HG02571 (cell line): Measurements from ENCODE around the gene SPI1.

Experiments
- ATAC-seq: cut with Tn5 transposase; IDR thresholded peaks from one replicate; pipeline ENCODE4 v1.9.1; 2021; ENCODE audit warnings: mild to moderate bottlenecking, moderate library complexity; ENCODE audit not compliant: unreplicated experiment

SPI1 gene

DNA sequence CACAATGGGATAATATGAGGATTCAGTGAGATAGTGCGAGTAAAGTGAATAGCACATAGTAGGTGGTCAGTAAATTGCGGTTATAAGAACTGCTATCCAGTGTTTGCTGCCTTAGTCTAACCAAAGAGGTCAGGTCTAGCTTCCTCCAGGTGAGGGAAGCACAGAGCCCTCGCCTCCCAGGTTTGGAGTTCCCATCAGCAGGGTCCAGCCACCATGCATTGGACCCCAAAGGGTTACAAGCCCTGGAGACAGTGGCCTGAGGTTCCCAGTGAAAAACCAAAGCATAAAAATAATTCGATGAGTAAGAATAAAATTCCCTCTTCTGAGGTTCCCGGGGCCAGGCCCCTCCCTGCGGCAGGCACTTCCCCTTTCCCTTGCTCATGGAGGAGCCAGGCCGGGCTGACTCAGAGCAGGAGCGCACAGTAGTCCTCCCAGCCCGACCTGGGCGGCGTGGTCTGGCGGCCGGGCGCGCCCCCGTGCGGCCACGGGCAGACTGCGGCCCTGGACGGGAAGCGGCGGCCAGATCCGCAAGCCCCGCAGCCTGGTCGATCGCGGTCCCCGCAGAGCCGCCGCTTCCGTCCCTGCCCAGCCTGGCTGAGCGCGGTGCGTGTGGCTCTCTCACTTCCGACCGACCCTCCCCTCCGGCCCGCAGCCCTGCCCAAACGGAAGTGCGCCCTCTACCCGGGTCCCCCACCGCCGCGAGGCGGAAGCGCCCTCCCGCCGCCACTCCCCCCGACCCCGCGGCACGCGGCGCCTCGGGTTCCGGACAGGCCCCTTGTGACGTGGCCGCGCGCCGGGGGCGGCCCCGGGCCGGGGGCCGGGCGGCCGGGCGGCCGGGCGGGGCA, 29.6 kb upstream of the SPI1 start, which contains the start of gene SLC39A13:
Gene SLC39A13, plus strand, starts transcription at position 845 of the 845 bp plus-strand sequence. CDS start 1,505 bp downstream, outside the sequence.
- ATAC-seq = peak; percentile 80

DNA sequence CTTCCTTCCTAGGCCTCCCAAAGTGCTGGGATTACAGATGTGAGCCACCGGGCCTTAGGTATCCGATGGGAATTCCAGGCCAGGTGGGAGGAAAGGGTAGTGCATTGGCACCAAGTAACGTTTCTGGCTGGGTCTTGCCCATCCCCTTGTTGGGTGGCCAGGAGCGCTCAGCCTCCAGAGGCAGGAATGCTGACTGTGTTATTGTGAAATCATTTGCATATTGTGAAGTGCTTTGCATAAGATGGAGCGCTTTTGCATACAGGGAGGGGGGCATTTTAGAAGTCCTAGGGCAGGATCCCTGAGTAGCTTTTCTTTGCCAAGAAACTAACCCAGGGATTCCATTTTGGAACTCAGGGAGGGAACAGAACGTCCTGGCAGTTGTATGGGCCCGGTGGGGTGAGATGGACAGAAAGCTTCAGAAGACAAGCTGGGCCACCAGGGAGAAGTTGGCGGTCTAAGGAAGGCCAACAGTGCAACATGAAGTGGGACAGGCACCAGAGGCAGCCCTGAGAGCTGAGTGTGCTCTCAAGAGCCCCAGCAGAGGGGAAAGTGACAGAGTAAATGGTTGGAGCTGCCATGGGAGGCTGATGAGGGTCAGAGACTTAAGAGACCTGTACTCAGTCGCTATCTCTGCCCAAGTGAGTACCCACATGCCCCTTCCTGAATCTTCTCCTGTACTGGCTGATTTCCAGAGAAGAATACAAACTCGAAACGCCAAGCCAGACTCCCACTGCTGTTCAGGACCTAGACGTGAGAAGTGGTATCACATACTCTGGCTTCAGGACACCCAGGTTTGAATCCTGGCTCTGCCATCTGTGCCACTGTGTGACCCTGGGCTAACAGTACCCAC, 28.8 kb upstream of the SPI1 start:
- ATAC-seq = no peak

DNA sequence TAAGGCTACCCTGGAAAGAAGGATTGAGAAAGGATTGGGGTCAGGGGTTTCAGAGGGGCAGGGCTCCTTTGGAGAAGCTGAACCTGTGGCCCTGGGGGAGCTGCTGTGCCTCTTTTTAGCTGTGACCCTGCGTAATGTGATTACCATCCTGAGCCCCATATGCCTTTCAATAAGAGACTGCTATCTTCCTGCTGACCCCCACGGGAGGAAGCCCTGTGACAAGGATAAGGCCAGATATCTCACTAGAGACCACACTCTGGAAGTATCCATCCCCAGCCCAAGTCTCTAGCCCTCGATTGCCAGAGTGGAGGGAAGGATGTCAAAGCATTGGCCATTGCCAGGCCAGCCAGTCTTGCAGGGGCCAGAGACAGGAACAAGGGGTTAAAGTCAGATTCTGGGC, 25.2 kb upstream of the SPI1 start:
- no peak for ATAC-seq

DNA sequence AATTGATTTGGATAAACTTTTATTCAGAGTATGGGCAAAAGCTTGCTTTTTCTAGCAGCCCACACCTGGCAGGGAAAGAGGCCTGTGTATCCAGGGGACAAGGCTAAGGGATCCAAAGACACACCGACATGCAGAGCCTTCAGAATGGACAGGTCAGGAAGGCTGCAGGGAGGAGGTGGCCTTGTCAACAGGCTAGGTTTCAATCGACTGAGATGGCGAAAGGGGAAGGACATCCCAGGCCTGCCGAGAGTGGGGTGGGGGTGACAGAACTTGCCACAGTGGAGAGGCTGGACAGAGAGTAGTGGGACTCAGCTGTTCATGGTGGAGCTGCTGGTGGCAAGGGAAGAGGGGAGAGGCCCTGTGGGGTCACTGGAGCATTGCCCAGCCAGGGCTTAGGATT, 24.8 kb upstream of the SPI1 start:
- no peak for ATAC-seq

DNA sequence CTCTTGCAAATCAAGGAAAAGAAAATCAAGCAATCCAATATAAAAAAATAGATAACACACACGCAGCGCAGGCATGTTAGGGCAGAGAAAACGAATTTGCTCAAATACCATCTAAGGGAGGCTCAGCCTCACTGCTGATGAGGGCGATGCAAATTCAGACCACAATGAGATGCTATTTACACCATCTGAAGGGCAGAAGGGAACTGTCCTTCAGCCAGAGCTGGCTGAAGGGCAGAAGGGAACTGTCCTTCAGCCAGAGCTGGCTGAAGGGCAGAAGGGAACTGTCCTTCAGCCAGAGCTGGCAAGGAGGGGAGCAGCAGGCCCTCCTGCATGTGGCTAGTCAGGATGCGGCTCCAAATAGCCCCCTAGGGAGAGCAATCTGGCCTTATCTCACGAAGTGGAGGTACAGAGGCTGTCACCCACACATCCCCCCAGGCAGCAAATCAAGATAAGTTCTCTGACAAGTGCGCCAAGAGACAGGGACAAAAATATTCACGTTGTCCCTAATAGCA, 22.5 kb upstream of the SPI1 start:
- peak; percentile 63 for ATAC-seq

DNA sequence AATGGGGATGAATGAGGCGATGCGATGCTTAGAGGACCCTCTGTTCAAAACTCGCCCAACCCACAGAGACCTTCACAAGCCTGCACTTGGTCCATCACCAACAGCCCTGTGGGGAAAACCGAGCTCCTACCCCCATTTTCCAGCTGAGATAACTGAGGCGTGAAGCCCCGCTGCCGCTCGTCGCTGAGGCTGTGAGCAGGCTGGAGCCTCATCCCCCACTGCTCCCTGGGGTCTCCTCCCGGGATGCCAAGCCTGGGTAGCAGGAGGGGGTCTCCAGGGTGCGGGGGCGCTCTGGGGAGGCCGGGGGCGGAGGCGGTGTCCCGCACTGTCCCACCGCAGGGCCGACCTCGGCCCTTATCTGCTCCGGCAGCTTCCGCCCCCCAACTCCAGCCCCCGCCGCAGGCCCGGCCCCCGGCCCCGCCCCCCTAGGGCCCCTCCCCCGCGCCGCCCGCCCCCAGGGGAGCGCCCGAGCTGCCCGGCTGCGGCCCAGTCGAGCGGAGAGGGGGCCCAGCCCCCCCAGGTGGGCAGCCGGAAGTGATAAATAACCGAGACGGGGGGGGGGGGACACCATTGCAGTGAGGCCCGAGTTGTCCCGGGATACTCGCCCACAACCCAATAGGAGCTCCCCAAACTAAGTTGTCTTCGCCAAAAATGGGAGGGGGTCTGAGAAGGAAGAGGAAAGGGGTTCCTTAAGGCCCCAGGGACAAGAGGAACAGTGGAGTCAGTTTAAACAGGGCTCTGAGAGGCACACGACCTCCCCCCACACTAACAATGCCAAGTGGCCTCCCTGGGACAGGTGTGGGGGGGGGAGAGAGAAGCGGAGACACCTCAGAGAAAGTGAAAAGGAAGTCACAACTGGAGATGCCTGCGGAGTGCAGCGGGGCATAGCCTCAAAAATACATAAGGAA, 21.8 kb upstream of the SPI1 start:
- peak; percentile 54 for ATAC-seq

DNA sequence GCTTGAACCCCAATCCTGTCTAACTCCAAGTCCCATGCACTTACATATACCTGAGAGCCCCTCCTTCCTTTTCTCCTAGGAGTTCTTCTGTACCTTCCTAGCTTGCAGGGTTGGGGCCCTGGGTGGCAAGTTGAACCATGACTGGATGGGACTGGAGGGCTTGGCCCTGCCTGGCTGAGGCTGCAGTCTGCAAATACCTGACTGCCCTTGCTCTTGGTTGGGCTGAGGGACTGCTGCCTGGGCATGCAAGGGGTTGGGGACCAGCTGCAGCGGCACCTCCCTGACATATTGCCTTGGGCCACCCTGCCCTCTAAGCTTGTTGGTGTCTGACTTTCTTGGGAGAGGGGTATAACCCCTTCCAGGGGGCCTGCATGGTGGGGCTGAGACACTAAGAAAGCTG, 20.2 kb upstream of the SPI1 start:
- no peak for ATAC-seq

DNA sequence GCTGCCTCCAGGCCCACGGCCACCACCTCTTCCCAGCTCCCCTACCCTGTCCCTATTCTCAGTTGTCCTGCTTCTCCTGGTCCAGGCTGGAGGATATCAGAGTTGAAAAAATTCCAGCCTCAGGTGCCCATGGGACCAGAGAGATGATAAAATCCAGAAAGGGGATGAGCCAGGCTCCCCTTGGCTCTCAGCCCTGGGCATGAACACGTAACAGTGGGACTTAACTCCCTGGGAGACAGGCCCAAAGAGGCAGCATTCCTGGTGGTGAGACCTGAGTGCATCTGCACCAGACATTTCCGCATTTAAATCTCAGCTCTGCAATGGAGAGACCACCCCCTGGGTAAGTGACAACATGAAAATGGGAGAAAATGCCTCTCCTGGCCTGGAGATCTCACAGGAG, 19.7 kb upstream of the SPI1 start:
- ATAC-seq = no peak

DNA sequence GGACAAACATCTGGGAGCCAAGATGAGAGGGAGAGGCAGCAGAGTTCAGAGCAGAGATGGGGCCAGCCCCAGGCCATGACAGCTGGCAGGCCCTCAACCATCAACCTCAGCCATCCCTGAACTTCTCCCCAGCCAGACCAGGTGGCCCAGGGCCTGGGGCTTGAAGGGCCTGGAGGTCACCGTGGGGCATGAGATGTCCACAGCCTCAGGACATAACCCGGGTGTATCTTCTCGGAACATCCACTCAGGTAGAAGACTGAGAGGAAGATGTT, 17.6 kb upstream of the SPI1 start:
- no peak for ATAC-seq

DNA sequence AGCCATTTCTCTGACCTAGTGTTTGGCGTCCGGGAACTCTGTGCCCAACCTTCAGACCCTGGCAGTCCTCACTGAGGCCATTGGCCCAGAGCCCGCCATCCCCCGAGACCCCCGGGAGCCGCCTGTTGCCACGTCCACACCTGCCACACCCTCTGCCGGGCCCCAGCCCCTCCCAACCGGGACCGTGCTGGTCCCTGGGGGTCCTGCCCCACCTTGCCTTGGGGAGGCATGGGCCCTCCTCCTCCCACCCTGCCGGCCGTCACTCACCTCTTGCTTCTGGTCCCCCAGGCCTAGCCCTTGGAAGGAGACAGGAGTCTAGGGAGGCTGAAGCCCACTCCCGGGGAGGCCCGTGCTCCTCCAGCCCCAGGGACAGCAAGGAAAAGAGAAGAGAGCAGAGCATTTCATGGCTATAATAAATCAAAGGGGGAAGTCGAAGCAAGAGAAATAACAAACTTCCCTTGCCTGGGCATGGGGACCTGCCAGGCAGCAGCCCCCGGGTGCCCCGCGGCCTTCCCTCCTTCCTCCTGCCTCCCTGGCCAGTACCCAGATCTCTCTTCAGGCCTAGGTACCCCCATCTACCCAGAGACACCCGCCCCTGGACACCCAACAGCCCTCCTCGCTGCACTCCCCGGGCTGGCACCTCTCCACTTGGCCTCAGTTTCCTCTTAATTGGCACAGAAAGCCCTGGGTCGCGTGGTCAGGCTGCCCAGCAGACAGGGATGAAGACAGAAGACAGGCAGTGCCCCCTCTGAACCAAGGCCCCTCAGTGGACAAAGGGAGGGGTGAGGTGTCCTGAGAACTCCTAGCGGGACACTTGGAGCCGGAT, 17.1 kb upstream of the SPI1 start:
- no peak for ATAC-seq

DNA sequence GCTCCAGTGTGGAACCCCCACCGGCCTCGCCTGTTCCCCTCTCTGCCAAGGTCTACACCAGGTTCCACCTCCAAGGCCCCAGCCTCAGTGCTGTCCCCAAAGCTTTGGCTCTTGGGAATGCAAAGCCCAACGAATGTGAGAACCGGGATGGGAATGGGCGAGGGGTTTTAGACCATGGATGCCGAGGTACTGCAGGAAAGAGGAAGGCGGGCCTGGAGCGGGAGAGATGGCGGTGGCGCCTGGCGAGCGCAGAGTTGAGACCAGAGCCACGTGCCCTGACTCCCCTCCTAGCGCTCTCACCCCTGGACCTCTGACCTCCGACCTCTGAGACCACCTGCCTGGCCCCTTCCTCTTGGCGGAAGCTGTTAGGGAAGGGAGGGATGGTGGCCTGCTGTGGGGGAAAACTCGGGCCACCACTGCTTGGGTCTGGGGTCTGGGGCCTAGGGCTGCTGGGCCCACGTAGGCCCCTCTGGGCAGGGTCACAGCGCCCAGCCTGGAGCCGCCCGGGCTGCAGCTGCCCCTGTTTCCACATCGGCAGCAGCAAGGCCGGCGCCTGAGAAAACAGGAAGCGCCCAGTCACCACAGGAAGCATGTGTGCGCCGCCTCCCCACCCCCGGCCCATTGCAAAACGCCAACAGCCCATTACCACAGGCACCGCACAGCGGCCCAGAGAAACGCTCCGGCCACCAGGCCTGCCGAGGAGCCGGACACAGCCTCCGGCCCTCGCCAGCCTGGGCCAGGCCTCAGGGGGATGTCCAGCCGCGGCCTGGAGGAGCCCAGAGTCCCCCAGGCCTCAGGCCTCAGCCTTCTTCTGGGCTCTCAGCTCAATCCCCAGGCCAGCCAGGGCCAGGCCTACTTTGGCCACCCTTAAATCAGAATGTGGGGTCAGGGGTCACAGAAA, 16.2 kb upstream of the SPI1 start:
- no peak for ATAC-seq

DNA sequence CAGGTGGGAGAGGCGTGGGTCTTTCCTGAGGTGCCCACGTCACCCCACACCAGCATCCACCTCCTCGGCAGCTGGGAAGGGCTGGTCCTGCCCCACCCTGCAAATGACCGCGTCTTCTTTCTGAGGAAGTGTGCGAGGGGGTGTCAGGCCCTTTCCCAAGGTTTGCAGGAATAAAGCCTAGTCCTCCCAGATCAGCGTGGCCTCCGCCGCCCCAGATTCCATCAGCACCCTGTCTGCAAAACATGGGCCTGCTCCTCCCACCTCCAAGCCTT, 15.6 kb upstream of the SPI1 start:
- no peak for ATAC-seq

DNA sequence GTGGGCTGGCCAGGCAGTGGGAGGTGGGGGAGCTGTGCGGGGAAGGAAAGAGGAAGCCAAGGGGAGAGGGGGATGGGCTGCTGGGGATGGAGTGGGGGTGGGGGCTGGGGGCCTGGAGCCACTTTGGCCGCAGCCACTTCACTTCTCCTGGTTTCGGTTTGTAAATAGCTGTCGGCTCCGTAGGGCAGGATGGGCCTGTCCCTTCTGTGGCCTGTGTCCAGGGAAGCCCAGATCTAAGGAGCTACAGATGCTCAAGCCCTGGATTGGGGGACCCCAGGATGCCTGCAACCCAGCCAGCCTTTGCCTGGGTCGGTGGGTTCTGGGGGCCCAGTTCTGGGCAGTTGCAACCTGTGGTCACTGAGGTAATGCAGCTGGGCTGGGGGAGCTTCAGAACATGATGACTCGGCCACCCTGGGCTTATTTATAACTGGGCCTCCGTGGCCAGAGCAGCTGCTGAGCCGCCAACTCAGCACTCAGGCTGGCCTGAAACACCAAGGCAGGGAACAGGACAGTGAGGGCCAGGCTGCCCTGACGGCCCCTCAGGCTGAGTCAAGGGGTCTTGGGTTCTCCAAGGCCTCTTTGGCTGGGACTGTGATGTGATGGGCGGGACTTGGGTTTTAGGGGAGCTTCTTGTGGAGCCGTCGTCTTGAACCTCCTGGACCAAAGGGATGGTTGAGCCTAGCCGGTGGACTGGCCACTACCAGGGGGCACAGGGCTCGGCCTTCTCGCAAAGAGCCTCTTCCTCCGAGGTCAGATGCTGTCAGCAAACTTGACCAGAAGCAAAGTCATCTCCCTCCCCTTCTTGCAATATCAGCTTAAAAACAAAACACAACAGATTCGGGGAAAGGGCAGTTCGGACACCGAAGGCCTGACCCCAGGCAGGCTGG, 15.1 kb upstream of the SPI1 start:
- ATAC-seq = no peak

DNA sequence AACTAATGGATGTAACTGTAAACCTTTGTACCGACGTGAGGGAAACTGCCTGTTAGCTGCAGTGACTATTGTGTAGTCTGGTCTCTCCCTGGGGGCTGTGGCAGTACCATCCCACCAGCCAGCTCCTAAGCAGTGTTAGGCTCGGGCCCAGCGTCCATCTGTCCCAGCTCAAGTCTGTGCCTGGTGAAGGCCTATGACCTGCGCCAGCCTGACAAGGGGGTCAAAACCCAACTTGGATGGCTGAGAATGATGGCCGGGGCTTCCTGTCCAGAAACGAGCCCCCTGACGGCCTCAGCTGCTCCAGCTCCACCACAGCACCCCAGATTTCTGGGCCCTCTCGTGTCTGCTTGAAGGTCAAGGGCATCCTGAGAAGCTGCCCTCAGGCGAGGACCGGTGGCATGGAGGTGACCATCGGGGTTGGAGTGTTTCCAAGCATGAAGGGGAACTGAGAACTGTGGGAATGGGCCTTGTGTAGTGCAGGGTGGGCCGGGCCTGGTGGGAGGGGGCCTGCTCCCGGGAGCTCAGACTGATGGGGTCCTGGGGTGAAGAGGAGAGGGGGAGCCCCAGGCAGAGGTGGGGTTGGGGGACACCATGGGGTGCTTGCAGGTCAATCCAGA, 14.3 kb upstream of the SPI1 start:
- ATAC-seq = no peak

DNA sequence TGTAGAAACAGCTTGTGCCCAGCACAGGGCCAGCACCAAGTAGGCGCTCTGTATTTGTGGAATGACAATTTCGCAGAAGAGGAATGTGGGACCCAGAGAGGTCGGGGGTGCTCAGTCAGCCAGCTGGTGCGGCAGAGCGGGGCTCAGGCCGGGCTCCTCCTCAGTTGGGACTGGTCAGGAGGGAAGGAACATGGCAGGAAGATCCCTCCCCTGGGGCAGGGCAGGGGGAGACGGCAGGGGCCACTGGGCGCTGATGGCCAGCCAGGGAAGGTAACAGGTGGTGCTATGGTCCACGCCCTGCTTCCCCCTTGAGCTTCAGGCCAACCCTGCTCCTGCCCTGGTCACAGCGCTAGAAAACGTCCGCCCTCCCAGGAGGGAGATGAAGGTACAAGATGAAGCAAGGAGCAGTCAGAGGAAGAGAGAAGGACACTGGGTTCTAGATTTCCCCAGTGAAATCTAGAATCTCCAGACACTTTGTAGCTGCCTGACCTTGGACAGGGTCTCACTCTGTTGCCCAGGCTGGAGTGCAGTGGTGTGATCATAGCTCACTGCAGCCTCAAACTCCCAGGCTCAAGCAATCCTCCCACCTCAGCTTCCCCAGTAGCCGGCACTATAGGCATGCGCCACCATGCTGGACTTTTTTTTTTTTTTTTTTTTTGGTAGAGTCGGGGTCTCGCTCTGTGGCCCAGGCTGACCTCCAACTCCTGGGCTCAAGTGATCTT, 13.5 kb upstream of the SPI1 start:
- ATAC-seq = no peak

DNA sequence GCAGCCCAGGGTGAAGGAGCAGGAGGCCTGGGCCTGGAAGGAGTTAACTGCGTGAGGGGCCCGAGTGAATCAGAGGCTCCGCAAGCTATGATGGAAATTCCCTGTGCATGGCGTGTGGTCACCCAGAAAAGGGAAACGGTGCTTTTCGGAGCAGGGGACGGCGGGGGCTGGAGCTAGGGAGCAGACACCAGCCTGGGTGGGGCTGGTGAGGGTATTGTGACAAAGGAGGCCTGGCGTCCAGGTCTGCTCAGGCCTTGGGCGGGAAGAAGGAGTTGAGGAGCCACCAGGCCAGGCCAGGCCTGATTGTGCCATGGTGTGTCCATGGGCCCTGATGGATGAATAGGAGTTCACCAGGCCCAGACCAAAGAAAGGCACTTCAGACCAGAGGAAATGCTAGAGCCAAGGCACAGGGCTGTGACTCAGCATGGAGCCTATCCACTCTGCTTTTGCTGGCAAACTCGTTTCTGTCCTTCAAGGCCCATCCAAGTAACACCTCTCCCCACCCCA, 12.8 kb upstream of the SPI1 start:
- ATAC-seq = no peak

DNA sequence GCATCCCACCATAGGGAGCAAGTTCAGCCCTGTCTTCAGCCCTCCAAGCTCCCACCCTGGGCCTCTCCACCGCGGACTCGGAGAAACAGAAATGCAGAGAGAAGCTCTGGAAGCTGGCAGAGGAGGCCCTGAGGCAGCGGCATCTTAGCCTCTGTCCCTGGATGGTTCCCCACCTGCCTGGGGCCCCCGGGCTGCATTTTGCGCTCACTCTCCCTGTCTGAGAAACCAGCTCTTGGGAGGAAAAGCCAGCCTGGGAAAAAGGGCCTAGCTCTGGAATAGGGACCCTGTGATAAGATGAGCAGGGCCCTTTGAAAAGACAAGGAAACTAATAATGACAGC, 12.0 kb upstream of the SPI1 start:
- no peak for ATAC-seq
